Loucy (cell line): ENCODE measurements around the gene PPP1R14B.

ENCODE experiments used
- CTCF ChIP-seq: fragments of 200-600 bp; sonication (generic); conservative IDR thresholded peaks from 2 replicates; pipeline ENCODE4 v1.5.1; 2014; ENCODE audit warnings: mild to moderate bottlenecking, antibody characterized with exemption, low read length
- EZH2phosphoT487 ChIP-seq: fragments of 200-600 bp; IDR thresholded peaks from 2 replicates; pipeline ENCODE4 v1.6.1; 2018; ENCODE audit warnings: antibody characterized with exemption, mild to moderate bottlenecking, moderate library complexity, borderline replicate concordance

- no peak for TF ChIP-seq CTCF
- no peak for TF ChIP-seq EZH2phosphoT487
Observed at GRCh38 chr11:64265176-64266160, 18.7 kb upstream of the PPP1R14B start.
